ENCODE measurements around the gene PRKAB2. TPM values are rescaled to one million over a fixed set of nuclear protein-coding genes. Genes with fewer than 3 reads are reported as not detected.

The PRKAB2 gene
- total and polyA plus RNA-seq, 9 of the 15 experiments (the other 6 are each of a cell fraction or from before 2014, with no cell fraction given), result 2.3 to 20.8 (median 7.9) TPM

DNA sequence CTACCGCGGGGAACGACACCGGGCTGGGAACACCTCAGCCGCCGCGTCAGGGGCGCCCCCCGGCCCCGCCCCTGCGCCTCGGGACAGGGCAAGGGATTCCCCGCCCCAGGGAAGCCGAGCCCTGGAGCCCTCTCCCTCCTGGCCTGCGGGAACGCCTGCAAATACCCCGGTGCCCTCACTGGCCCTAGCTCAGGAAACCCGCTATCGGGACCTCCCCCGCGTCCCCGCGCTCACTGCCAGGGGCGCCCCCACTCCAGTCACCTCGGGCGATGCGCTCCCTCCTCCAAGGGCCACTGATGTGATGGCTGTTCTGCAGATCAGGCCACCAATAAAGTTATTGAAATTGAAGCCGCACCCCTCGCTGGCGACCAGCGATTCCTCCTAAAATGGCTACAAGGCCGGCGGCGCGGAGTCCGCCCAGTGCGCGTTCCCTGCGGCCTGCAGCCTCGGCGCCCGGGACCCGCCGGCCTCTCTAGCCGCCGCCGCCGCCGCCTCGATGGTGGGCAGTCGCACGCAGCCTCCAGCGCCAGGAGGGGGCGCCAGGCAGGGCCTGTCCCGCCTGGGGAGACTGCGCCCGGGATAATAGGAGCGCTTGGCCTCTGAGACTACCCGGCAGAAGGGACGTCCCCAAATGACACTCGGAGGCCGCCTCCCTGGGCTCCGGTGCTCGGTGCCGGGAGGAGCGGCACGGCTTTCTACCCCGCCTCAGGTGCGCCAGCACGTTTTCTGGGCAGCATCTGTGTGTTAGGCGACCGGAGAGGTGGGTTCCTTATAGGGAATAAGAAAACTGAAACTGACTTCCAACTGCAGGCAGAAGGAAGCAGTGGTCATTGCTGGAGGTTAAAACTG, at the start of gene PRKAB2 (continued):
- TF ChIP-seq, protein P1, sequence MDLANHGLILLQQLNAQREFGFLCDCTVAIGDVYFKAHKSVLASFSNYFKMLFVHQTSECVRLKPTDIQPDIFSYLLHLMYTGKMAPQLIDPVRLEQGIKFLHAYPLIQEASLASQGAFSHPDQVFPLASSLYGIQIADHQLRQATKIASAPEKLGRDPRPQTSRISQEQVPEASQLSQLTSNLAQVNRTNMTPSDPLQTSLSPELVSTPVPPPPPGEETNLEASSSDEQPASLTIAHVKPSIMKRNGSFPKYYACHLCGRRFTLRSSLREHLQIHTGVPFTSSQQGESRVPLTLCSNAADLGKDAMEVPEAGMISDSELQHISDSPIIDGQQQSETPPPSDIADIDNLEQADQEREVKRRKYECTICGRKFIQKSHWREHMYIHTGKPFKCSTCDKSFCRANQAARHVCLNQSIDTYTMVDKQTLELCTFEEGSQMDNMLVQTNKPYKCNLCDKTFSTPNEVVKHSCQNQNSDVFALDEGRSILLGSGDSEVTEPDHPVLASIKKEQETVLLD (IDR thresholded peaks at IDR 0.05), result 0 out of 2 replicates have a peak, but pooled peaks have one; percentile 35
- TF ChIP-seq STAT5B (CRISPR knock-in tag; IDR thresholded peaks at IDR 0.05) (no peak), WHSC1 (IDR thresholded peaks at IDR 0.05; ENCODE audit: low read length) (no peak), DDX20 (tag; IDR thresholded peaks at IDR 0.05; ENCODE audit: low read depth) (no peak), CBX5 (IDR thresholded peaks at IDR 0.05; ENCODE audit: borderline replicate concordance, low read depth) (no peak), ZFPM2 (CRISPR knock-in tag; IDR thresholded peaks at IDR 0.05) (no peak), MCM2 (IDR thresholded peaks at IDR 0.05; ENCODE audit: low read depth) (no peak), ETV5 (CRISPR knock-in tag; IDR thresholded peaks at IDR 0.05; ENCODE audit: low read depth) (peak; percentile 73; the same call in 1 of the 2 replicates), RCOR1 (IDR thresholded peaks at IDR 0.05; ENCODE audit: borderline replicate concordance in 1 of 2, low read depth in 2 of 2, low read length in 2 of 2) (peak in 1 of 2 experiments; percentile 76; a peak in 2 of 4 replicates), GATAD2A (IDR thresholded peaks at IDR 0.05) (no peak; the same call in 1 of the 2 replicates), BRD9 (IDR thresholded peaks at IDR 0.05; ENCODE audit: low read depth, partially characterized antibody) (no peak), ZNF436 (CRISPR knock-in tag; IDR thresholded peaks at IDR 0.05) (no peak), PRPF4 (IDR thresholded peaks at IDR 0.05; ENCODE audit: insufficient read depth, low read depth, low read length, poor library complexity, severe bottlenecking) (no peak), FOS (IDR thresholded peaks at IDR 0.05; ENCODE audit: extremely low read depth, insufficient read length) (no peak), ZNF75A (CRISPR knock-in tag; IDR thresholded peaks at IDR 0.05) (no peak)
- TF ChIP-seq, protein P2, sequence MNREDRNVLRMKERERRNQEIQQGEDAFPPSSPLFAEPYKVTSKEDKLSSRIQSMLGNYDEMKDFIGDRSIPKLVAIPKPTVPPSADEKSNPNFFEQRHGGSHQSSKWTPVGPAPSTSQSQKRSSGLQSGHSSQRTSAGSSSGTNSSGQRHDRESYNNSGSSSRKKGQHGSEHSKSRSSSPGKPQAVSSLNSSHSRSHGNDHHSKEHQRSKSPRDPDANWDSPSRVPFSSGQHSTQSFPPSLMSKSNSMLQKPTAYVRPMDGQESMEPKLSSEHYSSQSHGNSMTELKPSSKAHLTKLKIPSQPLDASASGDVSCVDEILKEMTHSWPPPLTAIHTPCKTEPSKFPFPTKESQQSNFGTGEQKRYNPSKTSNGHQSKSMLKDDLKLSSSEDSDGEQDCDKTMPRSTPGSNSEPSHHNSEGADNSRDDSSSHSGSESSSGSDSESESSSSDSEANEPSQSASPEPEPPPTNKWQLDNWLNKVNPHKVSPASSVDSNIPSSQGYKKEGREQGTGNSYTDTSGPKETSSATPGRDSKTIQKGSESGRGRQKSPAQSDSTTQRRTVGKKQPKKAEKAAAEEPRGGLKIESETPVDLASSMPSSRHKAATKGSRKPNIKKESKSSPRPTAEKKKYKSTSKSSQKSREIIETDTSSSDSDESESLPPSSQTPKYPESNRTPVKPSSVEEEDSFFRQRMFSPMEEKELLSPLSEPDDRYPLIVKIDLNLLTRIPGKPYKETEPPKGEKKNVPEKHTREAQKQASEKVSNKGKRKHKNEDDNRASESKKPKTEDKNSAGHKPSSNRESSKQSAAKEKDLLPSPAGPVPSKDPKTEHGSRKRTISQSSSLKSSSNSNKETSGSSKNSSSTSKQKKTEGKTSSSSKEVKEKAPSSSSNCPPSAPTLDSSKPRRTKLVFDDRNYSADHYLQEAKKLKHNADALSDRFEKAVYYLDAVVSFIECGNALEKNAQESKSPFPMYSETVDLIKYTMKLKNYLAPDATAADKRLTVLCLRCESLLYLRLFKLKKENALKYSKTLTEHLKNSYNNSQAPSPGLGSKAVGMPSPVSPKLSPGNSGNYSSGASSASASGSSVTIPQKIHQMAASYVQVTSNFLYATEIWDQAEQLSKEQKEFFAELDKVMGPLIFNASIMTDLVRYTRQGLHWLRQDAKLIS (CRISPR knock-in tag; IDR thresholded peaks at IDR 0.05), result peak; percentile 38; the same call in 1 of the 2 replicates
- TF ChIP-seq, protein P3, sequence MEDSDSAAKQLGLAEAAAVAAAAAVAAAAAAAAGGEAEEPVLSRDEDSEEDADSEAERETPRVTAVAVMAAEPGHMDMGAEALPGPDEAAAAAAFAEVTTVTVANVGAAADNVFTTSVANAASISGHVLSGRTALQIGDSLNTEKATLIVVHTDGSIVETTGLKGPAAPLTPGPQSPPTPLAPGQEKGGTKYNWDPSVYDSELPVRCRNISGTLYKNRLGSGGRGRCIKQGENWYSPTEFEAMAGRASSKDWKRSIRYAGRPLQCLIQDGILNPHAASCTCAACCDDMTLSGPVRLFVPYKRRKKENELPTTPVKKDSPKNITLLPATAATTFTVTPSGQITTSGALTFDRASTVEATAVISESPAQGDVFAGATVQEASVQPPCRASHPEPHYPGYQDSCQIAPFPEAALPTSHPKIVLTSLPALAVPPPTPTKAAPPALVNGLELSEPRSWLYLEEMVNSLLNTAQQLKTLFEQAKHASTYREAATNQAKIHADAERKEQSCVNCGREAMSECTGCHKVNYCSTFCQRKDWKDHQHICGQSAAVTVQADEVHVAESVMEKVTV (CRISPR knock-in tag; IDR thresholded peaks at IDR 0.05), result peak; percentile 90
